Middle frontal gyrus (tissue), 1 donor: ENCODE measurements around the gene CCDC92.
A peak's percentile ranks its signal among the peaks of the same experiment; 100 is the strongest.

Source experiments
- DNase-seq: peaks from one replicate; pipeline ENCODE4 v3.0.0-alpha.2; 2015; ENCODE audit warnings: low spot score; ENCODE audit errors: extremely low spot score

The CCDC92 gene

GRCh38 chr12:123972457-123973401 lies at the start of gene CCDC92, which contains the start of gene ZNF664:
Gene CCDC92, minus strand, starts transcription at chr12:123972831. Its CDS starts 28,526 bp downstream, at chr12:123944305.
Gene ZNF664, plus strand, starts transcription at chr12:123973215. Its CDS starts 38,930 bp downstream, at chr12:124012145.
- peak; percentile 76 for DNase-seq

DNA sequence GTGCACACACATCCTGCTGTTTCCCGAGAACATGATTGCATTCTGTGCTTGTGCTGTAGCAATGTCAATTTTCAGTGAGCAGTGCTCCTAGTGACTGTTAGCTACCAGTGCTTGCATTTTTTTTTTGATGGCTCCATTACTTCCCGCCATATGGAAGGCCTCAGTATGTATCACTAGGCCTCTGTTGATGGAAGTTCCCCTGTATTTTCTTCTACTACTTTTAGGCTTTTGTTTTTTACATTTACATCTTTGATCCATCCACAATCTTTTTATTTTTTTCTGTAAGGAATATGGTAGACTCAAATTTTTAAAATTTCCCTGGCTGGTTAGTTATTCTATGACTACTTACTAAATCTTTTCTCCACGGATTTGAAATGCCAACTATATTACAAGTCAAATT lies 49.5 kb upstream of the CCDC92 start:
- no peak for DNase-seq

DNA sequence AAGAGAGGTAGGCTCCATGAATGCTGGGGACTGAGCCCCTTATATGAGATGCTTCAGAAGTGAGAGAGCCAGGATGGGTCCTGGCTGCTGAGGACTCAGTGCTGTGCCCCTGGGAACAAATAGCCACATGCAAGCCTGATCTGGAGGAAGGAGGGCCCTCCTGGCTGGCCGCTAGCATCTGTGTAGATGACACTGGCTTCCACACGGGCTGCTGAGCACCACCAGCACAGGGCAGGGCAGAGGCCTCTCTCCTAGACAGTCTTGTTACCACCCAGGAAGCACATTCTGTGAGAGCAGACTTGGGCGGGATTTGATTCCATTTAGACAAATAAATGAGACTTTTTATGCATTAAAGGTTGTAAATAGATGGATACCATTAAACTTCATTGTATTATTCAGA lies 48.4 kb upstream of the CCDC92 start:
- no peak for DNase-seq

- DNase-seq: no peak
Measured at GRCh38 chr12:124020514-124020949, 47.9 kb upstream of the CCDC92 start.

- no peak for DNase-seq
Measured at GRCh38 chr12:124019115-124019514, 46.5 kb upstream of the CCDC92 start.

DNA sequence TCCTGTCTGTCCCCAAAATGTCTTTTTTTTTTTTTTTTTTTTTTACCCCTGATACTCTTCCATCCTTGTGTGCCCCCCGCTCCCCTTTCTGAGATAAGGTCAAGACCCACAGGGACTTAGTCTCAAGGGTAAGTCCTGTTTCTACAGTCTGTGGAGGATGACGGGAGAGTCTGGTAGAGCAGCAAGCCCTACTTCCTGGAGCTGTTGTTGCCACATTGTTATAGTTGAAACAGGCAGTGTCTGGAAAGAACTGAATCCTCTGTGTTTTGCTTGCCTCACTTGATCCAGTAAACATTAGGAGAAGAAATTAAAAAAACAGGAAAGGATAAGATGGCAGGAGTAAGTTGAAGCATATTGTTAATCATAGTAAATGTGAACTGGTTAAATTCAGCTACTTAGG lies 45.9 kb upstream of the CCDC92 start:
- DNase-seq: no peak

DNA sequence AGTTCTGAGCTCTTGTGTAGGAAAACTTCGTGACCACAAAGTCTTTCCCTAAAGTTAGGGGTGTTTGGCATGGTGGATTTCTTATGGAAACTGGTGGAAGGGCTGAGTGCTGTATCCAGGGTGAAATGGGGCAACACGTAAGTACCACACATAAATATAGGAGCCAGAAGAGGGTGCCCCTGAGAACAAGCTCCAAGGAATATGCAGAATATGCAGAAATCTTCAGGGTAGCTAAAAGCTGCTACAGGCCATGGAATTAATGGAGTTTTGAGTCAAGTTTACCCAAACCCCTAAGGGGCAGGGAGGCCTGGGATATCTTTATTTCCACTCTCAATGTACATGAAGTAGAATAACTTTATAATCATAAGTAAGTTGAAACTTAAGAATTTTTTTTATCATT lies 44.4 kb upstream of the CCDC92 start:
- DNase-seq: no peak

DNA sequence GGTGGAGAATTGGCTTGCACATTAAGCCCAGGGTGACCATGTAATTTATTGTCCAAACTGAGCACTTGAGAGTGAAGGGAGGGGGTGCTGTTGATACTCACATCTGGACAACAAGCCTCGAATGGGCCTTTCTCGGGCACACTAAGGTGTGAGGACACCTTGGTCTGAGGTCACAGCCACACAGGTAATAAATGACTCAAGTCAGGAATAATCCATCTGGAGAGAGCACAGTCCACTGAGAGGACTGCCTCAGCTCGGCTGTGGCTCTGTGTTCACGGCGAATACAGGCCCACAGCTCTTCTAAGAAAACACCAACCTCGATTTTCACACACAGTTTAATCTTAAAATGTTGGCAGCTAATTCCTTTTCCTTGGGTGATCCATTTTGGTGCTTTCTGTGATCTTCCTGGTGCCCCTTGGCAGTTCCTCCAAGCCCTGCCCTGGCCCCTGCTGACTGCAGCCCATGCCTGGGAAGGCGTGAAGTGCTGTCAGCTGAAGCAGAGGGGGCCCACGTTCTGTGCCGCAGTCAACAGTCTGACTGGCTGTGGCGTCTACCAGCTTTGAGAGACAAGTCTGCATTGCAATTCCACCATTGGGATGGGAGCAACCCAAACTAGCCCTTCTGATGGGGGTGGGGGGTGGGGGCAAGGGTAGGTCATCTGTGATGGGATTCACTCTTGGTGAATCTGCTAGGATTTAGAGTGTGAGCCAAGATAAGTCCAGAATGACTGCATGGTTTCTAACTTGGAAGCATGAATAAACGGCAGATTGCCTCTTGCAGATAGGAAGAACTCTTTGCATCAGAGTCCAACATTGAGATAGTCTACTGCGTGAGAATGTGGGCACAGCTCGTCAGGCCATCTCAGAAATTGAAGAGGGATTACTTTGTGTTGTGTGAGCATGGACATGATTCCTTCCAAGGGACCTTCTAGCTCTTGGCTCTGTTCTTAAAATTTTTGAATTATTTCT lies 43.1 kb upstream of the CCDC92 start:
- DNase-seq: no peak

DNA sequence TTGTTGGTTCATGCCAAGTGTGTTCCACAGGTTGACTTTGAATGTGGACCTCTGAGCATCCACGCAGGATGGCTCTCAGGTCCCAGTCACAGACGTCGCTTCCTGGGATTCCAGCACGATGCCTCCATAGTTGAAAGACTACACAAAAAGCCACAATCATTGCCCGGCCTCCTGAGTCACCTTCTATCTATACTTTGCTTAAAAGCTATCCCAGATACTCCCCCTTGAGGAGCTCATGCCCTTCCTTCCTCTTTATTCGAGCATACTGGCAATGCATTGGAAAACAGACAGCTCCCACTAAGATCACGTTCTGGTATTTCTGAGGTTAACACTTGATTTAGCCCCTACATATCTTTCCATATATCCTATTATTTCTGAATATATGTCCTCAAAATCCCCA lies 40.4 kb upstream of the CCDC92 start:
- DNase-seq: no peak

DNA sequence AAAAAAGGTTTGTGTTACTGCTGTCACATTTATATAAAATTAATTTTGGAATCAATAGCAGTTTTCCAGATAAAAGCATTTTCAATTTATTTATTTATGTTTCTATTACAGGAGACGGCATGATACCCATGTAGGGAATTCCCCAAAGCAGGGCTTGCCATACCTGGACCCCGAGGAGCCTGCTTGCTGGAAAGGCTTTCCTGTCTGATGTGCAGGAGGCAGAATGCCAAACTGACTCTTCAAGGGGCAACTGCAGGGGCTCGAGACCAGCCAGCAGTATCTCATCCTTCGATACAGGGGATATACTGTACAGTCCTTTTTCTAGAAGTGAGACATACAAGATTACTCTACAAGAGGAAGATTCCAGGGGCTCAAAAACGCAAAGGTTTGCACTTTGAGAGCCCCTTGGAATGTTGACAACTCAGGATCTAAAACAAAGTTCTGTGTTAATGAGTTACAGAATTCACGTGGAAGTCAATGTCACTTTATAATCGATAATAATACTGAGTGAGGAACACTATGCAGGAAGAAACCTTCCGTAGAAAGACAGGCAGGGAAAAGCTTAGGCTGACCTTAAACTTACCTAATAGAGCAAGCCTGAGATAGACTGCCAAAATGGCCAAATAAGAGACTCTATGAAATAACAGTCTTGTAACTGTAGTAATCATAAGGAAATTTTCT lies 38.9 kb upstream of the CCDC92 start:
- no peak for DNase-seq

GRCh38 chr12:124010687-124011086 lies 38.1 kb upstream of the CCDC92 start:
- no peak for DNase-seq

DNA sequence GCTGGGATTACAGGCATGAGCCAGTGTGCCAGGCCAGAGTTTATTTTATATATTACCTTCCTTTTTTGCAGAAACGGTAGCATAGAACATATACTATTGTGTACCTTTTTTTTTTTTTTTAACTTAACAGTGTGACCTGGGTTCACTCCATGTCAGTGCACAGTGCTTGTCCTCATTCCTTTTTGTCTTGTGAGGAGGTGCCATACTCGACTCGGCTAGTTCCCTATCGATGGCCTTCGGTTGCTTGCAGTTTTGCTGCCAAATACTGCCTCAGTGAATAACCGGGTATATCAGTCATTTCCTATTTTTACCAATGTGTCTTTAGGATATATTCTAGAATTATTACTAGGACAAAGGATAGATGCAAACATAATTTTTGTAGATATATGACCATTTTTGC lies 37.1 kb upstream of the CCDC92 start:
- DNase-seq: no peak

DNA sequence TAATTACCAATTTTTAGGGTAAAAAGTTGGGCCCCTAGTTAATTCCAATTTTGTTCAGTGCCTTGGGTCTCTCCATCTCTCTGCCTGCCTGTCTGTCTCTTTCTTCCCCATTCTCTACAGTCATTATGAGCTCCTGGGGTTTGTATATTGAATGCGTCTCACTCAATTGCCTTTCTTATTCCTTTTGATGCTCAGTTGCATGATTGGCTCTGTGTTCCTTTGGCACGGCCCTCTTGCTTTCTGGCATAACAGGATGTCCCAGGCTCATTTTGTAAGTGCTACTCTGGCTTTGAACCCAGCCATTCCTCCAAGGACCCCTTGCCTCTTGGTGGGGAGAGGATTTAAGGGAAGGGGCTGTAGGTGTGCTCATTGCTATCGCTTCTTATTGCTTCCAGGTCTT lies 36.0 kb upstream of the CCDC92 start:
- no peak for DNase-seq

- no peak for DNase-seq
Measured at GRCh38 chr12:124007826-124008570, 35.4 kb upstream of the CCDC92 start.

DNA sequence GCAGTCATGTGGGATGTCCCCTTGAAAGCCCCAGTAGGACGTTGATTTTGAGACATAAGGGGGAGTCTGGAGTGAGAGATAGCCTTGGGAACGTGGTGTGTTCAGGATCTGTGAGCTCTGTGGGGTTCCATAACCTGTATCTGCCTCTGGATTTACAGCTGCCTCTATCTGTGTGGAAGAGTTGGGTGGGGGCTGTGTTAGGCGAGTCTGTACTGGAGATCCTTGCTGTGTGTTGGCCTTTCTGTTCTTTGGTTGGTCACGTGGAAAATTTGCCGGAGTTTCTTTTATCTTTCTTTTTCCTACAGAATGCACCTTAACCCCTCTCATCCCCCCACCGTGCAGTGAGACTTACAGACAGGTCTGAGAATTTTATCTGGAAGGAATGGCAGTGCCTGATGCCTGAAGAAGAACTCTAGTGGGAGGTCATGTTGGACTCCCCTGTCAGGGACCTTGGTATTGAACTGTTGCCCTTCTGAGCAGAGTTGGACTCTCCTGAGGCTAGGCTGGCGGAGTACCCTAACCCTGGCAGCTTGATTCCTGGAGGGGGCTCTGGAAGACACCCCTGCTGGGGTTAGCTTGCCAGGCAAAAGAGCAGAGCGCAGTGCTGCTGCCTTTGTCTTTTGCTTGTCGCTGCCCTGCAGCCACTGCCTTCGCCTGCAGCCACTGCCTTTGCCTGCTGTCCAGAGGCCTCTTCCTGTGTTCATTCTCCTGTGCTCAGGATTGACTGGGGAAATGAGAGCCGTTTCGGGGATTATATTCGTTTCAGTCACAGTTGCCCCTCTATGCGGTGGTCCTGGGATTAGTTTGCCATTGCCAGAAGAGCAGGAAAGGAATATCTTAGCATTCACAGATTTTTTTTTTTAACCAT lies 34.4 kb upstream of the CCDC92 start:
- no peak for DNase-seq

DNA sequence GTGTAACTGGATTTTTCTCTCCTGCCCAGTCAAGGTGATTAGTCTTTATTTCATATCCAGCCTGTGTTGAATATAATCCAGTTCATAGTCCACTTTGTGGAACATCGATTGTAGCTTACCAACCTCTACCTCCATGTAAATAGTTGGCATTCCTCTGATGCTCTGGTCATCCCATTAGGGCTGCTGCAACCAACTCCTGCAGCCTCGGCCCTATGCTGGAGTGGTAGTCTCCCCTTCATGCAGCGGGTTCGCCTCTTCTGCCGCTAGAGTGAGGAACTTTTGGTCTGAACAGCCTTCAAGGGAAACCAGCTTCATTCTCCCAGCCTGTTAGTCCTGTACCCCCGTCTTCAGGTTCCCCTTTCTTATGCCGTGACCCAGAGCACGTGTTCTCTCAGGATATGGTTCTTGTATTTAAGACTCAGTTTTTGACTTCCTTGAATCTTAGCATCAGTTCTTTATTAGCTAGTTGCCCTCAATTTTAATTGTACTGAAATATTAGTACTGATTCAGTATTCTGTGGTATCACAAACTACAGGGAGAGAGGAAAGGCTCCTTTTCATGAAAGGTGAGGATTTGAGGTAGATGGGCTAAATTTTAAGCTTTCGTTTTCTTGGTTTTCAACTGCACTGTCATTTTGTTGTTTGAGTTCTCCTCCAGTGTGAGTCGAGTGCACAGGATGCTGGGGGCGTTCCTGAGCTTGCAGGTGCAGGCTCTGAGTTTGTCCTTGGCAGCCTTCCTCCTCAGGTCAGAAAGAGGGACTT lies 33.6 kb upstream of the CCDC92 start:
- DNase-seq: no peak

DNA sequence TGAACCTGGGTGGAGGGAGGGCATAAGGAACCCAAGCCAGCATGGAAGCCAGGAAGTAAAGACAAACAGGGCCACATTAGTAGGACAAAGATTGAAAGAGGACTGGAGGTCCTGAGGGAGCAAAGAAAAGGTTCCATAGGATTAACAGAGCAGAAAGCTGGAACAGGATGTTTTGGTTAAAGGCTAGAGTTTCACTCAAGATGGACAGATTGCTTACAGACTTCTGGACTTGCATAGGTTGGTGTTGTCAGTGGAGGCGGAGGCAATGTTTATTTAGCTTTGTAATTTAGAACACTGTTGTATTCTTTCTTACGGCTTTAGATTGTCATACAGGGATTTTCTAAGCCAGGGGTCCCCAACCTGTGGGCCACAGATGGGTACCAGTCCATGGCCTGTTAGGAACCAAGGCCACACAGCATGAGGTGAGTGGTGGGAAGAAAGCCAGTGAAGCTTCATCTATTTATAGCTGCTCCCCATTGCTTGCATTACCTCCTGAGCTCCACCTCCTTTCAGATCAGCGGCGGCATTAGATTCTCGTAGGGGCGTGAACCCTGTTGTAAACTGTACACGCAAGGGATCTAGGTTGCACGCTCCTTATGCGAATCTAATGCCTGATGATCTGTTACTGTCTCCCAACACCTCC lies 31.7 kb upstream of the CCDC92 start:
- DNase-seq: no peak

GRCh38 chr12:124002654-124003053 lies 30.0 kb upstream of the CCDC92 start:
- DNase-seq: no peak
